Trophoblast cell (in vitro differentiated cells and primary cell): Measurements from ENCODE around the gene ADGRF1.

Experiments used
- DNase-seq, 2 donors: peaks; one replicate each; pipeline ENCODE4 v3.0.0-alpha.2; 2016
- H2AFZ ChIP-seq: 2 replicates; pipeline ENCODE4 v1.6.1; 2013; ENCODE audit warnings: low read length, moderate library complexity, mild to moderate bottlenecking; ENCODE audit not compliant: insufficient read depth, poor library complexity
- H2AK5ac ChIP-seq: 2 replicates; pipeline ENCODE4 v1.6.1; 2013; ENCODE audit warnings: mild to moderate bottlenecking, low read length
- H2BK120ac ChIP-seq: 2 replicates; pipeline ENCODE4 v1.6.1; 2013; ENCODE audit warnings: low read length, mild to moderate bottlenecking, moderate library complexity; ENCODE audit not compliant: insufficient read depth, poor library complexity
- H2BK12ac ChIP-seq: 2 replicates; pipeline ENCODE4 v1.6.1; 2013; ENCODE audit warnings: mild to moderate bottlenecking, low read length, moderate library complexity
- H2BK5ac ChIP-seq: 2 replicates; pipeline ENCODE4 v1.6.1; 2013; ENCODE audit warnings: low read length, low read depth, moderate library complexity, mild to moderate bottlenecking; ENCODE audit not compliant: poor library complexity
- H3K14ac ChIP-seq: 2 replicates; pipeline ENCODE4 v1.6.1; 2013; ENCODE audit warnings: mild to moderate bottlenecking, low read length
- H3K18ac ChIP-seq: 2 replicates; pipeline ENCODE4 v1.6.1; 2013; ENCODE audit warnings: mild to moderate bottlenecking, low read length
- H3K23ac ChIP-seq: 2 replicates; pipeline ENCODE4 v1.6.1; 2013; ENCODE audit warnings: low read length
- H3K27ac ChIP-seq: 2 replicates; pipeline ENCODE4 v1.5.1; 2013; ENCODE audit warnings: low read depth, mild to moderate bottlenecking, inconsistent platforms, low read length, moderate library complexity
- H3K27me3 ChIP-seq: 2 replicates; pipeline ENCODE4 v1.6.1; 2013; ENCODE audit warnings: inconsistent platforms, mild to moderate bottlenecking, low read length, moderate library complexity; ENCODE audit not compliant: insufficient read depth
- H3K36me3 ChIP-seq, 2 experiments: 1 replicate in 1 of 2; 2 replicates in 1 of 2; pipeline ENCODE4 v1.6.1; 2013; ENCODE audit warnings: low read length in 2 of 2, mild to moderate bottlenecking in 2 of 2, moderate library complexity in 1 of 2; ENCODE audit not compliant: insufficient read depth in 2 of 2, control insufficient read depth in 1 of 2
- H3K4ac ChIP-seq: 2 replicates; pipeline ENCODE4 v1.6.1; 2013; ENCODE audit warnings: low read depth, mild to moderate bottlenecking, low read length, moderate library complexity
- H3K4me1 ChIP-seq, 2 experiments: 1 replicate in 1 of 2; 2 replicates in 1 of 2; pipeline ENCODE4 v1.6.1; 2013; ENCODE audit warnings: low read length in 2 of 2, mild to moderate bottlenecking in 2 of 2, moderate library complexity in 1 of 2; ENCODE audit not compliant: insufficient read depth in 2 of 2, control insufficient read depth in 1 of 2
- H3K4me2 ChIP-seq: 2 replicates; pipeline ENCODE4 v1.6.1; 2013; ENCODE audit warnings: inconsistent platforms, mild to moderate bottlenecking, low read length, moderate library complexity
- H3K4me3 ChIP-seq: 2 replicates; pipeline ENCODE4 v1.5.1; 2013; ENCODE audit warnings: mild to moderate bottlenecking, low read depth, low read length, inconsistent platforms
- H3K79me1 ChIP-seq: one replicate; pipeline ENCODE4 v1.6.1; 2013; ENCODE audit warnings: low read length
- H3K79me2 ChIP-seq: 2 replicates; pipeline ENCODE4 v1.6.1; 2013; ENCODE audit warnings: low read length, mild to moderate bottlenecking; ENCODE audit not compliant: control insufficient read depth, insufficient read depth, poor library complexity
- H3K9ac ChIP-seq: 2 replicates; pipeline ENCODE4 v1.6.1; 2013; ENCODE audit warnings: mild to moderate bottlenecking, low read length
- H3K9me3 ChIP-seq: 2 replicates; pipeline ENCODE4 v1.6.1; 2013; ENCODE audit warnings: low read depth, mild to moderate bottlenecking, control low read depth, inconsistent platforms, low read length; ENCODE audit not compliant: insufficient read depth
- H4K12ac ChIP-seq: 2 replicates; pipeline ENCODE4 v1.6.1; 2013; ENCODE audit warnings: low read depth, mild to moderate bottlenecking, low read length, moderate library complexity
- H4K8ac ChIP-seq: 2 replicates; pipeline ENCODE4 v1.6.1; 2013; ENCODE audit warnings: low read depth, mild to moderate bottlenecking, low read length, moderate library complexity
- H4K91ac ChIP-seq: one replicate; pipeline ENCODE4 v1.6.1; 2013; ENCODE audit warnings: low read depth, mild to moderate bottlenecking, low read length, moderate library complexity
- WGBS: extraction: QIAGEN DNeasy Blood & Tissue Kit; methylation state at CpG from one replicate; pipeline ENCODE4 v1.1.7; 2013; ENCODE audit warnings: missing lambda C conversion rate; ENCODE audit not compliant: insufficient read length, insufficient coverage; ENCODE audit errors: extremely low coverage; 5-methylcytosine and 5-hydroxymethylcytosine counted together

Gene ADGRF1

DNA sequence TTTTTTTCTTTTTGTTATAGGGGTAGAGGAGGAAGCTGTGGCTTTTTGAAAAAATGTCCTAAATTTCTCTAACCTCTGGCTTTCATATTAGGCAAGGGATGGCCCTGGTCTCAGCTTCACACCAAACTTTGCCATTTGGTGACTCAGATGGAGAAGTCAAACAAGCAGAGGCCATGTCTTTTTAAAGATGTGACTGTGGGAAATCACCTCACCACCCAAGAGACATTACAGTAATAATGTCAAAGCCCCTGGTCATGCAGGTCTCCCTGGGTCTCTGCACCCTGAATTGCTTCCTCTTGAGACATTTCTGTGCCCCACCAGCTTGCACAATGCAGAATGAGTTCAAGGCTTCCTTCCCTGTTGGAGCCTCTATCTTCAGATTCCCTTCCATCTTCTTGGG lies 80.9 kb downstream of the ADGRF1 start:
- Histone ChIP-seq H3K14ac (no peak overlapping the region), H3K79me2 (no peaks in the 10 kb centered on the region), H3K4me3 (no peak overlapping the region), H3K36me3 (no peaks in the 10 kb centered on the region), H2AK5ac (no peak overlapping the region), H3K27me3 (no peaks in the 10 kb centered on the region), H3K4ac (no peak overlapping the region), H3K18ac (no peak overlapping the region), H3K27ac (no peak overlapping the region), H2BK5ac (no peak overlapping the region), H2BK120ac (no peak overlapping the region), H4K12ac (no peak overlapping the region), H2AFZ (no peak overlapping the region), H4K8ac (no peak overlapping the region), H3K4me2 (no peak overlapping the region), H4K91ac (no peak overlapping the region), H3K4me1 (peaks cover 0 to 8% of the 10 kb centered on the region in 2 experiments), H3K79me1 (no peaks in the 10 kb centered on the region), H3K23ac (no peak overlapping the region), H3K9ac (no peak overlapping the region), H3K9me3 (no peaks in the 10 kb centered on the region), H2BK12ac (no peak overlapping the region)
- no peak for DNase-seq

DNA sequence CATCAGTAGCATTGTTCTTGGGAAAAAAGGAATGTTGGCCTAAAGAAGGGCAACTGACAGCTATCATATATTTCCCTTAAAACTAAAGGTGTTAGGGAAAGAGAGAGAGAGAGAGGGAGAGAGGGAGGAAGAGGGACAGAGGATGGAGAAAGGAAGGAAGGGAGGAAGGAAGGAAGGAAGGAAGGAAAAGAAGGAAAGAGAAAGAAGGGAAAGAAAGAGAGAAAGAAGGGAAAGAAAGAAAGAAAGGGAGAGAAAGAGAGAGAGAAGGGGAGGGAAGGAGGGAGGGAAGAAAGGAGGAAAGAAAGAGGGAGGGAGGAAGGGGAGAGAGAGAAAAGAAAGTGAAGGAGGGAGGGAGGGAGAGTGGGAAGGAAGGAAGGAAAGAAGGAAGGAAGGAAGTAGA lies 82.7 kb downstream of the ADGRF1 start:
- Histone ChIP-seq H3K4me3 (no peak overlapping the region), H3K36me3 (no peaks in the 10 kb centered on the region), H2BK12ac (no peak overlapping the region), H2AFZ (no peak overlapping the region), H2AK5ac (no peak overlapping the region), H3K14ac (no peak overlapping the region), H3K4ac (no peak overlapping the region), H2BK5ac (no peak overlapping the region), H3K79me2 (no peaks in the 10 kb centered on the region), H3K79me1 (no peaks in the 10 kb centered on the region), H3K4me2 (no peak overlapping the region), H4K12ac (no peak overlapping the region), H3K23ac (no peak overlapping the region), H3K27ac (no peak overlapping the region), H4K8ac (no peak overlapping the region), H3K9ac (no peak overlapping the region), H3K9me3 (no peaks in the 10 kb centered on the region), H3K4me1 (peaks cover 9 to 12% of the 10 kb centered on the region in 2 experiments), H3K18ac (no peak overlapping the region), H2BK120ac (no peak overlapping the region), H4K91ac (no peak overlapping the region), H3K27me3 (no peaks in the 10 kb centered on the region)
- DNase-seq: no peak

DNA sequence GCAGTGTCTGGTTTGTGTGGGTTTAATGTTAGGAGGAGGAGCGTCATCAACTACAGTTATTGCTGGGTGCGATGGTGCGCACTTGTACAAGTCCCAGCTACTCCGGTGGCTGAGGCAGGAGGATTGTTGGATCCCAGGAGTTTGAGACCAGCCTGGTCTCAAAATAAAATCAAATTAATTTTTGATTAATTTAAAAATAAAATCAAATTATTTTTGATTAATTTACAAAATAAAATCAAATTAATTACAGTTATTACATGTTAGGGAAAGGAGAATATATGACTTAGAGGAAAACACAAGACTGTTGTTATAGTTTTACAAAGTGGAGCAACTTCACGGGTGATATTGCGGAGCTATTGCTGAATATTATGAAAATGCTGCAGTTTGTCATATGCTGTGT lies 85.7 kb downstream of the ADGRF1 start:
- no peak overlapping the region for H3K9ac ChIP-seq
- no peaks in the 10 kb centered on the region for H3K9me3 ChIP-seq
- DNase-seq: no peak
- H2BK12ac ChIP-seq: no peak overlapping the region
- no peaks in the 10 kb centered on the region for H3K79me2 ChIP-seq
- no peaks in the 10 kb centered on the region for H3K36me3 ChIP-seq
- no peak overlapping the region for H3K18ac ChIP-seq
- no peak overlapping the region for H3K4me2 ChIP-seq
- no peak overlapping the region for H4K12ac ChIP-seq
- no peak overlapping the region for H4K91ac ChIP-seq
- no peak overlapping the region for H3K27ac ChIP-seq
- H4K8ac ChIP-seq: no peak overlapping the region
- H3K27me3 ChIP-seq: no peaks in the 10 kb centered on the region
- no peak overlapping the region for H2AFZ ChIP-seq
- H3K23ac ChIP-seq: no peak overlapping the region
- no peak overlapping the region for H3K14ac ChIP-seq
- no peak overlapping the region for H2BK5ac ChIP-seq
- H2AK5ac ChIP-seq: peak overlapping the region; percentile 22
- H3K4me3 ChIP-seq: no peak overlapping the region
- no peak overlapping the region for H2BK120ac ChIP-seq
- H3K4me1 ChIP-seq: peaks cover 8 to 9% of the 10 kb centered on the region in 2 experiments
- no peaks in the 10 kb centered on the region for H3K79me1 ChIP-seq
- no CpG with 5 or more reads among the region's 6 CpGs for WGBS
- no peak overlapping the region for H3K4ac ChIP-seq

DNA sequence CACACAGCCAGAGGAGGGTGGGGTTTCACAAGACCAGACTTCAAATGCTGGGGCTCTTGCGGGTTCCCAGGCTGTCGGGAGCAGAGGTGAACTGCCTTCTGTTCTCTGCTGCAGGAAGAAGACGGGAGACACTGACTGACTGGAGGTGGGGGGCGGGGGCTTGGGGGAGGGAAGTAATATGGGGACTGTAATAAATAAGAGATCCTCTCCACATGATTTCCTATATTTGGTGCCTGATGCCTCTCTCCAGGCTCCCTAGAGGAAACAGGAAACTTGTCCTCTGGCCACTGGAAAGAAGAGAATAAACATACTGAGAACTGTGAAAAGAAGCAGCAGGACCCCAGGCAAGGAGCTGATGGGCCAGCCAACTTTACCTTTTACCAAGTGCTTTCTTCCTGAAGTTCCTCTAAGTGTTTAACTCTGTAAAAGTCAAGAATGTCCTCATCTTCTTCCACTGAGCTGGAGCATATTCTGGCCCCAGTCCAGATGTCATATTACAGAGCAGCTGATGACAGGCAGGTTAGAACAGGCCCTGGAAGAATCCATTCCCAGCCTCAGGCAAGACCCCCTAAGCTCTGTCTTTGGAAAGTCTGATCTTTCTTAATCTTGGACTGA lies 87.2 kb downstream of the ADGRF1 start:
- Histone ChIP-seq H3K4ac (no peak overlapping the region), H2BK120ac (no peak overlapping the region), H2BK12ac (no peak overlapping the region), H3K27me3 (no peaks in the 10 kb centered on the region), H3K18ac (no peak overlapping the region), H3K9me3 (no peaks in the 10 kb centered on the region), H4K8ac (no peak overlapping the region), H2AK5ac (no peak overlapping the region), H4K91ac (no peak overlapping the region), H3K23ac (no peak overlapping the region), H3K79me1 (no peaks in the 10 kb centered on the region), H3K14ac (no peak overlapping the region), H4K12ac (no peak overlapping the region), H3K4me2 (no peak overlapping the region), H2BK5ac (no peak overlapping the region), H3K4me3 (no peak overlapping the region), H3K79me2 (no peaks in the 10 kb centered on the region), H3K9ac (no peak overlapping the region), H3K36me3 (no peaks in the 10 kb centered on the region), H2AFZ (no peak overlapping the region), H3K27ac (no peak overlapping the region), H3K4me1 (peaks cover 8 to 9% of the 10 kb centered on the region in 2 experiments)
- no CpG with 5 or more reads among the region's 4 CpGs for WGBS
- peak; percentile 25 to 53 for DNase-seq
